Right lobe of liver (tissue), 6 donors: ENCODE data around the gene BTLA. TPM values are rescaled to one million over a fixed set of nuclear protein-coding genes. Genes with fewer than 3 reads are reported as not detected.
"Not testable (repeated sequence)": the region's sequence is repeated elsewhere in the genome, so short reads cannot be mapped to it uniquely, and the experiment has no call there.

ENCODE experiments used
- ATAC-seq, 4 donors: fragments of 200-7000 bp; cut with Tn5 transposase; one replicate each; pipeline ENCODE4 v1.9.1; 2020; ENCODE audit warnings: mild to moderate bottlenecking in 4 of 4, moderate library complexity in 4 of 4
- DNase-seq, 3 donors: peaks; one replicate each; pipeline ENCODE4 v3.0.0-alpha.2; 2020
- H3K27ac ChIP-seq, 3 donors: fragments of 200-600 bp; one replicate each; pipeline ENCODE4 v1.8.0; 2022
- H3K27me3 ChIP-seq, 2 donors: fragments of 200-600 bp; one replicate each; pipeline ENCODE4 v1.8.0; 2022
- H3K36me3 ChIP-seq, 4 donors: fragments of 200-600 bp; sonication (generic) in 1 of 4; one replicate each; pipeline versions ENCODE4 v1.5.1 to v1.8.0; 2017 to 2022; ENCODE audit warnings: control low read depth in 1 of 4
- H3K4me1 ChIP-seq, 4 donors: fragments of 200-600 bp; sonication (generic) in 1 of 4; one replicate each; pipeline versions ENCODE4 v1.5.1 to v1.8.0; 2017 to 2022; ENCODE audit warnings: control low read depth in 1 of 4
- H3K4me3 ChIP-seq, 3 donors: fragments of 200-600 bp; one replicate each; pipeline ENCODE4 v1.8.0; 2022
- H3K9me3 ChIP-seq, 4 donors: fragments of 200-600 bp; sonication (generic) in 1 of 4; one replicate each; pipeline versions ENCODE4 v1.5.1 to v1.8.0; 2017 to 2022; ENCODE audit warnings: control low read depth in 1 of 4
- CTCF ChIP-seq, 4 donors: fragments of 200-600 bp in 3 of 4; fragments of 450-650 bp in 1 of 4; IDR thresholded peaks; one replicate each; pipeline versions ENCODE4 v1.5.1 to v1.8.0; 2016 to 2022; ENCODE audit warnings: antibody characterized with exemption in 4 of 4, mild to moderate bottlenecking in 2 of 4
- POLR2A ChIP-seq: fragments of 450-650 bp; IDR thresholded peaks from one replicate; pipeline ENCODE4 v1.6.1; 2017; ENCODE audit warnings: antibody characterized with exemption, mild to moderate bottlenecking
- WGBS: methylation state at CpG from one replicate; pipeline ENCODE4 v1.1.6; 2018; ENCODE audit warnings: low coverage, low lambda C conversion rate; ENCODE audit not compliant: insufficient coverage; ENCODE audit errors: missing lambda C conversion rate; 5-methylcytosine and 5-hydroxymethylcytosine counted together
- intact Hi-C, 2 donors: fragments of 100-400 bp; cut with DNase I; formaldehyde crosslinking; loops; one replicate each; pipeline versions ENCODE4 v1.11.2 to v1.14.1; 2022
- total RNA-seq, 6 experiments: library from RNA; depleted of rRNA in 2 of 6; stranded (reverse); fragments of >200 nt in 2 of 6; fragmentation: NEBNext Ultra II Directional in 3 of 6; extraction: Animal tissue kit (Norgen Biotek cat#: 25700) in 3 of 6; gene quantifications; one replicate each; pipeline versions ENCODE4 v1.1.0 to v1.2.4, GENCODE V29; 2016 to 2023
- donor health status: DM: no; HTN: yes; CAD: no.
- donor health status: DM: no; HTN: no; CAD: no.
- donor health status: DM: no; HTN: no; CAD: no.
- donor health status: DM: no; HTN: yes; CAD: no.
- donor health status: DM: no; HTN: yes; CAD: no.

Gene BTLA
- total RNA-seq, 6 experiments from 2014 or later = 0.24 to 0.61 (median 0.36) TPM; not detected in 2

GRCh38 chr3:112530573-112530972 is 31.3 kb upstream of the BTLA start:
- H3K27me3 ChIP-seq = no peaks in the 10 kb centered on the region
- H3K27ac ChIP-seq = no peak overlapping the region
- WGBS = 89% methylated on average over 3 of the region's 3 CpGs
- no peak for DNase-seq
- no peak for ATAC-seq
- no peaks in the 10 kb centered on the region for H3K4me1 ChIP-seq
- no peaks in the 10 kb centered on the region for H3K9me3 ChIP-seq
- intact Hi-C loops = no loop called here
- no peak overlapping the region for H3K4me3 ChIP-seq
- no peak for TF ChIP-seq POLR2A
- no peak for TF ChIP-seq CTCF (IDR thresholded peaks at IDR 0.05)
- peaks cover 0 to 54% (median 13%) of the 10 kb centered on the region in 4 donors for H3K36me3 ChIP-seq

GRCh38 chr3:112524127-112524526 is 24.9 kb upstream of the BTLA start:
- H3K27me3 ChIP-seq, H3K4me1 ChIP-seq, ATAC-seq, H3K27ac ChIP-seq, H3K4me3 ChIP-seq, intact Hi-C loops, DNase-seq, H3K9me3 ChIP-seq: not testable (repeated sequence)
- WGBS = 91% methylated on average over 5 of the region's 6 CpGs
- H3K36me3 ChIP-seq = peaks cover 0 to 10% (median 3%) of the 10 kb centered on the region in 4 donors

GRCh38 chr3:112519424-112520001 is 20.2 kb upstream of the BTLA start:
- intact Hi-C loops = no loop called here
- no peak for DNase-seq
- ATAC-seq = peak; percentile 75 to 87 (median 77)
- no peaks in the 10 kb centered on the region for H3K36me3 ChIP-seq
- TF ChIP-seq CTCF (IDR thresholded peaks at IDR 0.05) (peak; percentile 63 to 73 (median 65)), POLR2A (no peak)
- H3K9me3 ChIP-seq = no peaks in the 10 kb centered on the region
- H3K4me3 ChIP-seq = no peak overlapping the region
- no peak overlapping the region for H3K27ac ChIP-seq
- no peaks in the 10 kb centered on the region for H3K27me3 ChIP-seq
- no peaks in the 10 kb centered on the region for H3K4me1 ChIP-seq
- 46% methylated on average over 2 of the region's 2 CpGs for WGBS

- not testable (repeated sequence) for H3K36me3 ChIP-seq, ATAC-seq
These were observed 19.7 kb upstream of the BTLA start for GRCh38 chr3:112518970-112519369.

GRCh38 chr3:112514527-112515128 is 15.4 kb upstream of the BTLA start:
- no peak for TF ChIP-seq CTCF (IDR thresholded peaks at IDR 0.05)
- TF ChIP-seq POLR2A = no peak
- Histone ChIP-seq H3K27me3 (no peaks in the 10 kb centered on the region), H3K36me3 (no peaks in the 10 kb centered on the region), H3K4me3 (no peak overlapping the region), H3K4me1 (no peaks in the 10 kb centered on the region), H3K9me3 (no peaks in the 10 kb centered on the region), H3K27ac (no peak overlapping the region)
- ATAC-seq = no peak
- intact Hi-C loops = no loop called here
- 40% methylated on average over 2 of the region's 2 CpGs for WGBS
- DNase-seq = no peak

More at GRCh38 chr3:112518970-112519369, 19.7 kb upstream of the BTLA start:
- H3K4me1 ChIP-seq, H3K27me3 ChIP-seq, H3K27ac ChIP-seq, H3K4me3 ChIP-seq, DNase-seq, H3K9me3 ChIP-seq, intact Hi-C loops: not testable (repeated sequence)
- 46% methylated on average over 3 of the region's 3 CpGs for WGBS
